ENCODE measurements around the gene RHOH. TPM values are rescaled to one million over a fixed set of nuclear protein-coding genes. Genes with fewer than 3 reads are reported as not detected.

Gene RHOH
- total and polyA plus RNA-seq, 2 of the 13 experiments (the other 11 are each of a cell fraction or from before 2014, with no cell fraction given): 0.57 TPM; not detected in 1

- CTCF ChIA-PET (ENCODE audit: low intra/inter-chr PET ratio, low total read pairs): no interaction called here
- intact Hi-C loops (cut with micrococcal nuclease; ENCODE audit: unreplicated experiment) (no loop called here), in situ Hi-C loops (cut with HindIII; ENCODE audit: extremely low pct_ligation_motif_present, low pct_unique_long_range_greater_than_20kb) (no loop called here)
- Histone ChIP-seq H4K20me1 (ENCODE audit: insufficient read depth, low read length) (no peaks in the 10 kb centered on the region), H3K79me2 (ENCODE audit: insufficient read depth, low read length) (no peaks in the 10 kb centered on the region), H2AFZ (ENCODE audit: low read length) (no peak overlapping the region), H3K27ac (ENCODE audit: extremely low read length, insufficient read depth, low read length) (no peak overlapping the region), H3K9me3 (ENCODE audit: low read length) (no peaks in the 10 kb centered on the region), H3K4me3 (replicated peaks in 1 of 3; ENCODE audit: insufficient read depth in 1 of 3, low read depth in 2 of 3, low read length in 3 of 3) (no peak overlapping the region), H3K4me1 (ENCODE audit: insufficient read depth, low read length) (peaks cover 12% of the 10 kb centered on the region; the same call in 1 of the 2 replicates), H3K9ac (ENCODE audit: insufficient read depth, low read depth, low read length) (no peak overlapping the region), H3K27me3 (ENCODE audit: control insufficient read depth in 1 of 2, insufficient read depth in 2 of 2, low read length in 2 of 2) (peaks cover 0 to 9% of the 10 kb centered on the region in 2 experiments; a peak in 2 of 5 replicates), H3K36me3 (replicated peaks in 1 of 2; ENCODE audit: control insufficient read depth in 1 of 2, insufficient read depth in 2 of 2, low read length in 2 of 2) (no peaks in the 10 kb centered on the region), H3K4me2 (ENCODE audit: low read depth, low read length) (no peak overlapping the region)
- no TSS peak for BruUV-seq (replicated peaks)
- no peak for FAIRE-seq
- ATAC-seq: no peak
- no peak for DNase-seq (ENCODE audit: low spot score)
- 84% methylated on average over 3 of the region's 3 CpGs for WGBS (ENCODE audit: low lambda C conversion rate)
- TF ChIP-seq ZNF530 (CRISPR knock-in tag; IDR thresholded peaks at IDR 0.05; ENCODE audit: low read depth): no peak
- no peak for TF ChIP-seq ELK4 (CRISPR knock-in tag; IDR thresholded peaks at IDR 0.05; ENCODE audit: borderline replicate concordance)
- no peak for TF ChIP-seq SRY (CRISPR knock-in tag; IDR thresholded peaks at IDR 0.05)
- no peak for TF ChIP-seq ZNF543 (CRISPR knock-in tag; IDR thresholded peaks at IDR 0.05)
- no peak for TF ChIP-seq ZNF788 (CRISPR knock-in tag; IDR thresholded peaks at IDR 0.05; ENCODE audit: borderline replicate concordance)
- no peak for TF ChIP-seq RXRA (CRISPR knock-in tag; IDR thresholded peaks at IDR 0.05)
- no peak for TF ChIP-seq FOXA1 (IDR thresholded peaks at IDR 0.05)
- TF ChIP-seq FOXA1 (CRISPR knock-in tag; IDR thresholded peaks at IDR 0.05): no peak
- no peak for TF ChIP-seq DZIP1 (CRISPR knock-in tag; IDR thresholded peaks at IDR 0.05)
- TF ChIP-seq MYNN (CRISPR knock-in tag; IDR thresholded peaks at IDR 0.05; ENCODE audit: low read depth): no peak
- no peak for TF ChIP-seq STAG1 (CRISPR knock-in tag; IDR thresholded peaks at IDR 0.05)
- no peak for TF ChIP-seq ZBTB34 (CRISPR knock-in tag; IDR thresholded peaks at IDR 0.05)
- TF ChIP-seq GTF2F1 (IDR thresholded peaks at IDR 0.05; ENCODE audit: low read length): no peak
- TF ChIP-seq SIN3A (IDR thresholded peaks at IDR 0.05; ENCODE audit: borderline replicate concordance, low read depth, low read length): no peak
- TF ChIP-seq RCOR2 (CRISPR knock-in tag; IDR thresholded peaks at IDR 0.05): no peak
- TF ChIP-seq SSRP1 (CRISPR knock-in tag; IDR thresholded peaks at IDR 0.05): no peak
- TF ChIP-seq ZNF160 (CRISPR knock-in tag; IDR thresholded peaks at IDR 0.05): no peak
- POLR2A ChIA-PET: no interaction called here
Measured at GRCh38 chr4:40202474-40202873, 5.6 kb downstream of the RHOH start.

Data from HepG2 (cell line).